ENCODE measurements around the gene TST. TPM values are rescaled to one million over a fixed set of nuclear protein-coding genes. Genes with fewer than 3 reads are reported as not detected.

TST gene
- total RNA-seq, 1 experiment from 2014 or later = 11.5 TPM

Small RNA genes lying within 50 kb of the gene (small RNA-seq; reads per million reads assigned to genes)
- 0 reads per million in 2 experiments for gene RF00019

Other genes starting within 250 kb of the TST start
- gene IFT27, start 243.3 kb downstream of the TST start, total RNA-seq (2014; rRNA removed; shearing (Covaris generic)) = 11.8 and 14.8 TPM in 2 replicates
- not detected in 2 replicates for gene PVALB, start 202.4 kb downstream of the TST start, total RNA-seq (2014; rRNA removed; shearing (Covaris generic))
- gene NCF4, start 158.4 kb downstream of the TST start, total RNA-seq (2014; rRNA removed; shearing (Covaris generic)) = not detected in 2 replicates
- gene CSF2RB, start 105.8 kb downstream of the TST start, total RNA-seq (2014; rRNA removed; shearing (Covaris generic)) = not detected in 2 replicates
- 41.9 and 49.9 TPM in 2 replicates for gene MPST, start 295 bp upstream of the TST start, total RNA-seq (2014; rRNA removed; shearing (Covaris generic))
- gene KCTD17, start 32.3 kb upstream of the TST start, total RNA-seq (2014; rRNA removed; shearing (Covaris generic)) = 3.3 and 4.1 TPM in 2 replicates
- gene TMPRSS6, start 90.3 kb upstream of the TST start, total RNA-seq (2014; rRNA removed; shearing (Covaris generic)) = not detected in 2 replicates
- not detected in 2 replicates for gene IL2RB, start 130.5 kb upstream of the TST start, total RNA-seq (2014; rRNA removed; shearing (Covaris generic))
- 2.7 and 2.9 TPM in 2 replicates for gene C1QTNF6, start 168.8 kb upstream of the TST start, total RNA-seq (2014; rRNA removed; shearing (Covaris generic))
- not detected in 2 replicates for gene SSTR3, start 193.0 kb upstream of the TST start, total RNA-seq (2014; rRNA removed; shearing (Covaris generic))
- 0.98 and 1.3 TPM in 2 replicates for gene RAC2, start 224.8 kb upstream of the TST start, total RNA-seq (2014; rRNA removed; shearing (Covaris generic))

Measured in NCI-H460 (cell line).